NCI-H345 treated with DMSO at 0.1 percent for 48 hours (cell line): Measurements from ENCODE around the gene LRFN5.
A peak's percentile ranks its signal among the peaks of the same experiment; 100 is the strongest.
"Not testable (repeated sequence)": the region's sequence is repeated elsewhere in the genome, so short reads cannot be mapped to it uniquely, and the experiment has no call there.

Experiments used
- DNase-seq: peaks from one replicate; lab custom pipeline; 2025; ENCODE audit not compliant: unreplicated experiment; lab: John Stamatoyannopoulos, UW

Gene LRFN5

GRCh38 chr14:41636492-41637392 lies 30.1 kb downstream of the LRFN5 start:
- DNase-seq = no peak

- DNase-seq = no peak
These were observed 35.0 kb downstream of the LRFN5 start for GRCh38 chr14:41641690-41642089.

GRCh38 chr14:41642367-41642766 lies 35.7 kb downstream of the LRFN5 start:
- DNase-seq = no peak

DNA sequence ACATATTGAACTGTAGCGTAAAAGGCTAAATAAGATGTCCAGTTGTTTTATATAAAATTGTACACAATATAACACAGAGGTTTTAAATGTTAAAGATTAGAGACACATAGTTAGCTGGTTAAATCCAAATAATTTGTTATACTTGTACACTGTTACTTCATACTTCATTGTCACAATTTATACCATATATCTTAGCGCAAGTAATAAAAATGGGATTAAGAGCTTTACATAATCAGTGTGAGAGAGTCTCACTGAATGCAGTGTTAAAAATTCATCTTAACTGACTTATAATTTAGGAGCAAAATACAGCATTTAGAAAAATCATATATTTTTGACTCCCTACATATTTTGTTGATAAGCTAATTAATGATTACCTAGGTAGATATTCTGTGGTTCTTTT lies 36.1 kb downstream of the LRFN5 start:
- no peak for DNase-seq

- DNase-seq = no peak
These were observed 37.9 kb downstream of the LRFN5 start for GRCh38 chr14:41644606-41645005.

DNA sequence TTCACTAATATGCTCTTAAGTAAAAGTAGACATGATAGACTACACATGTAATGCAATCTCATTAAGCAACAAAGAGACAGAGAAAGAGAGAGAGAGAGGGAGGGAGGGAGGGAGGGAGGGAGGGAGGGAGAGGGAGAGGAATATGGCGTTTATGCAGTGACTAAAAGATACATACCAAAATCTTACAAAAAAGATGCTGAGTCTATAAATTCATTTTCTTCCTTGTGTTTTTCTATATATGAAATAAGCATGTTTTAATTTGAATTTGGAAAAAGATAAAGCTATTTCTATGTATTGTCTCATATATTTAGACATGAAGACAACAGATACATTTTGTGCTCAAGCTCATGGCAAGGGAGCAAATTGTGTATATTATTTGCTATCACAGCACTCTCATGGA lies 44.1 kb downstream of the LRFN5 start:
- no peak for DNase-seq

DNA sequence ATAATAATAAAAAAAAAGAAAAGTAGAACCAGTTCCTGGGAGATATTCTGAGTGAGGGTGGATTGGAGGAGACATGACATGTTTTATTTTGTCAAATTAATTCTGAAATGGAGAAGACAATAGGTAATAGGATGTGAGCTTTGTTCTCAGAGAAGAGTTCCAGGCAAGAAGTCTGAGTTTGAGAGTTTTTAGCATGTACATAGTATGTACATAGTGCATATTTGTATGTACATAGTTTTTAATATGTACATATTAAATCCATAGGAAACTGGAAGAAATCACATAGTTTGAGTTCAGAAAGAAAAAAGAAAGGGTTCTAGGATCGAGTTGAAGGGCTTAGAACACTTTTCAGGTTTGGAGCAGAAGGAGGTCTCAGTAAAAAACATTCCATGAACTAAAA lies 47.5 kb downstream of the LRFN5 start:
- DNase-seq = no peak

DNA sequence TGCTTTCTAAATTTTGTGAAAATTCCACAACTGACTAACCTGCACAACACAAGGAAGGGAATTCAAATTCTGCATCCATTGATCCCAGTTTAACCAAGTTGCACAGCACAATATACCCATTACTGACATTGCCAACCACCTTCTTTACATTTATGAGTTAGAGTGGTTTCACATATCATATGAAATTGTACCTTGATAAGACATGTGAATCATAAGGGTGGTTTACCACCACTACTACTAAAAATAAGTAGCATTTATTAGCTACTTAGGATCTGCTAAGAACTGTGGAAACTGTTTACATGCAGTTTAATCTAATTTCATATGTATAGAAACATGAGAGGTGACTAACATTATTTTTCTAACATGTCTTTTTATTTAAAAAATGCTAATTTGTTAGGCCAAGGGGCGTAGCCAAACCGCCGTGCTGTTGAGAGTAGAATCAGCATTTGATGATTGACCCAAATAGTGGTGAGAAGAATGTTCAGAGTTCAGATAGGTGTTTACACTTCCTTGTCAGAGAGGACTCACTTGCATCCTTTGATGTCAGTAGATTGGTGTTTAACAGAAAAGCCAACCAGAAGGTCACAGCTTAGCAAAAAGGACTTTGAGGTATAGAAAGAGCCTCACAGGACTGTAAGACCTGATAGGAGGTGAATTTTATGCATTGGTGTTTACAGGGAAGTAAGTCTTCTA lies 56.2 kb downstream of the LRFN5 start:
- DNase-seq = no peak

- no peak for DNase-seq
These were observed 56.8 kb downstream of the LRFN5 start for GRCh38 chr14:41663473-41663850.

DNA sequence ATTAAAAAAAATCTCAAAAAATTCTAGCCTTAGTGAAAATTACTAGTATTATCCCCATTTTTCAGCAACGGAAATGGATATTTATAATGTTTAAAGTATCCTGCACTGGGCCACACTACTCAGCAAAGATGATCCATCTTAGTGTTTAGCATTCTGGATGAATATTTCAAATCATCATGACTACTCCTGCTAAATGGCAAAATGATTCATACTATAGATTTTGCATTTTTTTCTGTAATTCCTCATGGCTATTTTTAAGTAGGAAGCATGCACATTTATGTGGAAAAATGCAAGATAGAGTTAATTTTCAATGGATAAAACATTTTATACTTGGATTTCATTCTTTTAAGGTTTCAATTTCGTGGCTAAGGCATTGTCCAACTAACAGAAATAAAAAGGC lies 59.6 kb downstream of the LRFN5 start:
- no peak for DNase-seq

DNA sequence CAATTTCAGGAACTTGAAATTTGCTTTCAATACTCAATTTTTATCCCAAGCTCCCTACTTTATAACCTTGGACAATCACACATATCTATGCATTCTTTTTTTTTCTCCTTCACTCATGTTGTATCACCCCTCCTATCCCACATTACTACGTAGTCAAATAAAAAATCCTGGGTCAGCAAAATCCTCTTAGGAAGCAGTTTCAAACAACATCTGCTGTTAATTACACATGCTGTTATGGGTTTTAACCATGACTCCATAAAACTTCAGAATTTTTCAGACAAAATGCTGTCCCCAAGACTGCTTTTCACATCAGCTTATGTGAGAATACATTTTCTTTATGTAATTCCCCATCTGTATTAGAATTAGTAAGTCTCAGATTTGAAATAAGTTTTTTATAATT lies 61.7 kb downstream of the LRFN5 start:
- DNase-seq = no peak

DNA sequence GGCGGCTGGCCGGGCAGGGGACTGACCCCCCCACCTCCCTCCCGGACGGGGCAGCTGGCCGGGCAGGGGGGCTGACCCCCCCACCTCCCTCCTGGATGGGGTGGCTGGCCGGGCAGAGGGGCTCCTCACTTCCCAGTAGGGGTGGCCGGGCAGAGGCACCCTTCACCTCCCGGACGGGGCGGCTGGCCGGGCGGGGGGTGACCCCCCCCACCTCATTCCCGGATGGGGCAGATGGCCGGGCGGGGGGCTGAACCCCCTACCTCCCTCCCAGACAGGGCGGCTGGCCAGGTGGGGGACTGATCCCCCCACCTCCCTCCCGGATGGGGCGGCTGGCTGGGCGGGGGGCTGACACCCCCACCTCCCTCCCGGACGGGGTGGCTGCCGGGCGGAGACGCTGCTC lies 66.9 kb downstream of the LRFN5 start:
- DNase-seq = not testable (repeated sequence)

DNA sequence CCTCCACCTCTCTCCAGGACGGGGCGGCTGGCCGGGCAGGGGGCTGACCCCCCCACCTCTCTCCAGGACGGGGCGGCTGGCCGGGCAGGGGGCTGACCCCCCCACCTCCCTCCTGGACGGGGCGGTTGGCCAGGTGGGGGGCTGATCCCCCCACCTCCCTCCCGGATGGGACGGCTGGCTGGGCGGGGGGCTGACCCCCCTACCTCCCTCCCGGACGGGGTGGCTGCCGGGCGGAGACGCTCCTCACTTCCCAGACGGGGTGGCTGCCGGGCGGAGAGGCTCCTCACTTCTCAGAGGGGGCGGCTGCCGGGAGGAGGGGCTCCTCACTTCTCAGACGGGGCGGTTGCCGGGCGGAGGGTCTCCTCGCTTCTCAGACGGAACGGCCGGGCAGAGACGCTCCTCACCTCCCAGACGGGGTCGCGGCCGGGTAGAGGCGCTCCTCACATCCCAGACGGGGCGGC lies 67.9 kb downstream of the LRFN5 start:
- DNase-seq = not testable (repeated sequence)

GRCh38 chr14:41699486-41699885 lies 92.8 kb downstream of the LRFN5 start:
- no peak for DNase-seq

- peak; percentile 56 for DNase-seq
These were observed 111.9 kb downstream of the LRFN5 start for GRCh38 chr14:41718477-41719166.

DNA sequence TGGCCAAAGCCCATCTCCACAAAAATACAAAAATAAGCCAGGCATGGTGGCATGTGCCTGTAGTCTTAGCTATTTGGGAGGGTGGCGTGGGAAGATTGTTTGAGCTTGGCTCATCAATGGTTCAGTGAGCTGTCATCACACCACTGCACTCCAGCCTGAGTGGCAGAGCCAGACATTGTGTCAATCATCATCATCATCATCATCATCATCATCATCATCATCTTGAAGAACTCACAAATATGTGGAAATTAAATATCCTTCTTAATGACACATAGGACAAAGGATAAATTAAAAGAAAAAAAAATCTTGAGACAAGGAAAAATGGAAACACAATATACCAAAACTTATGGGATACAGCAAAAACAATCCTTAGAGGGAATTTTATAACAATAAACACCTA lies 132.5 kb downstream of the LRFN5 start:
- DNase-seq = no peak

DNA sequence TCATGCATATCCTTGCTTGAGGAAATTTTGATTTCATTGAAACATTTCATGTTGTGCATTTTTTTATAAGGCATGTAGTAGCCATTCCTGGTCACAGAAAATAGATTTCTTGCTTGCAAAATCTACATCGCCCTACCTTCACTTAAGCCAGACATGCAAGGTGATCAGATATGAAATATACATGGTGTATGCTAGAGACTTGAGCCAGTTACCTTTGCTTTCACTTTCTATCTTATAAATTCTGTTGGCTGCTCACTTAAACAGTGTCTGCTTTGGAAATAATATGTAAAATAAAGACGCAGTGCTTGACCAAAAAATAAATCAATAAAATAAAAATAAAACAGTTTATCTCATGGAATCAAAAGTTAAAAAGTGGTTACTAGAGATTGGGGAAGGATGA lies 136.5 kb downstream of the LRFN5 start:
- no peak for DNase-seq

DNA sequence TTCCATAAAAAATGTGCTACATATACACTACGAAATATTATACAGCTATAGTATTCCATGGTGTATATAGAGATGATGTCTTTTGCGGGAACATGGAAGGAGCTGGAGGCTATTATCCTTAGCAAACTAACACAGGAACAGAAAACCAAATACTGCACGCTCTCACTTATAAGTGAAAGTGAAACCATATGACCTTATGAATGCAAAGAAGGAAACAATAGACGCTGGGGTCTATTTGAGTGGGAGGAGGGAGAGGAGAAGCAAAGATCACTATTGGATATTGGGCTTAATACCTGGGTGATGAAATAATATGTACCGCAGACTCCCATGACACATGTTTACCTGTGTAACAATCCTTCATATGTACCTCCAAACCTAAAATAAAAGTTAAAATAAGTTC lies 142.8 kb downstream of the LRFN5 start:
- no peak for DNase-seq

DNA sequence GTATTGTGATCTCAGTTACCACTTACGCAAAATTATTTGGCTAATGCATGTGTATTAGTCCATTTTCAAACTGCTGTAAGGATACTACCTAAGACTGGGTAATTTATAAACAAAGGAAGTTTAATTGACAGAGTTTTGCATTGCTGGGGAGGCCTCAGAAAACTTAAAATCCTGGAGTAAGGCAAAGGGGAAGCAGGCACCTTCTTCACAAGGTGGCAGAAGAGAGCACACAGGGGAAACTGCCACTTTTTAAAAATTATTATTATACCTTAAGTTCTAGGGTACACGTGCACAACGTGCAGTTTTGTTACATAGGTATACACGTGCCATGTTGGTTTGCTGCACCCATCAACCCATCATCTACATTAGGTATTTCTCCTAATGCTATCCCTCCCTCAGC lies 143.9 kb downstream of the LRFN5 start:
- not testable (repeated sequence) for DNase-seq

GRCh38 chr14:41758011-41758665 lies 151.5 kb downstream of the LRFN5 start:
- no peak for DNase-seq

- no peak for DNase-seq
These were observed 154.5 kb downstream of the LRFN5 start for GRCh38 chr14:41761204-41761603.
